Left ventricle myocardium inferior (tissue), 1 donor: ENCODE measurements around the gene PTPN18. TPM values are rescaled to one million over a fixed set of nuclear protein-coding genes. Genes with fewer than 3 reads are reported as not detected.
A peak's percentile ranks its signal among the peaks of the same experiment; 100 is the strongest.

Source experiments
- DNase-seq: peaks from one replicate; pipeline ENCODE4 v3.0.0-alpha.2; 2020
- H3K27ac ChIP-seq: fragments of 200-600 bp; replicated peaks from 2 replicates; pipeline ENCODE4 v1.8.0; 2021
- H3K27me3 ChIP-seq: fragments of 200-600 bp; 2 replicates; pipeline ENCODE4 v1.8.0; 2021; ENCODE audit warnings: low read depth
- H3K36me3 ChIP-seq: fragments of 200-600 bp; 2 replicates; pipeline ENCODE4 v1.8.0; 2021
- H3K4me1 ChIP-seq: fragments of 200-600 bp; 2 replicates; pipeline ENCODE4 v1.8.0; 2021
- H3K4me3 ChIP-seq: fragments of 200-600 bp; 2 replicates; pipeline ENCODE4 v1.8.0; 2021; ENCODE audit warnings: mild to moderate bottlenecking, moderate library complexity
- H3K9me3 ChIP-seq: fragments of 200-600 bp; replicated peaks from 2 replicates; pipeline ENCODE4 v1.8.0; 2021
- intact Hi-C: fragments of 100-400 bp; cut with micrococcal nuclease; formaldehyde crosslinking; loops from one replicate; pipeline ENCODE4 v1.11.0; 2022
- total RNA-seq: library from RNA; stranded (reverse); fragmentation: NEBNext Ultra II Directional; extraction: Animal tissue kit (Norgen Biotek cat#: 25700); gene quantifications from one replicate; pipeline ENCODE4 v1.2.1, GENCODE V29; 2021
- TF ChIP-seq, protein P1 (sequence below): fragments of 200-600 bp; IDR thresholded peaks from 2 replicates; pipeline ENCODE4 v1.8.0; 2021; ENCODE audit warnings: antibody characterized with exemption, mild to moderate bottlenecking, borderline replicate concordance
- donor health status: DM: no; HTN: yes; CAD: no; lungs with severe emphysema.

Gene PTPN18
- total RNA-seq, 1 donor from 2014 or later: 13.9 TPM

- Histone ChIP-seq H3K4me3 (peak overlapping the region; percentile 85), H3K36me3 (peaks cover 53% of the 10 kb centered on the region), H3K27me3 (no peaks in the 10 kb centered on the region), H3K9me3 (no peaks in the 10 kb centered on the region), H3K27ac (peak overlapping the region; percentile 98), H3K4me1 (peaks cover 40% of the 10 kb centered on the region)
- peak; percentile 90 for DNase-seq
- intact Hi-C loops: no loop called here
- TF ChIP-seq, protein P1, sequence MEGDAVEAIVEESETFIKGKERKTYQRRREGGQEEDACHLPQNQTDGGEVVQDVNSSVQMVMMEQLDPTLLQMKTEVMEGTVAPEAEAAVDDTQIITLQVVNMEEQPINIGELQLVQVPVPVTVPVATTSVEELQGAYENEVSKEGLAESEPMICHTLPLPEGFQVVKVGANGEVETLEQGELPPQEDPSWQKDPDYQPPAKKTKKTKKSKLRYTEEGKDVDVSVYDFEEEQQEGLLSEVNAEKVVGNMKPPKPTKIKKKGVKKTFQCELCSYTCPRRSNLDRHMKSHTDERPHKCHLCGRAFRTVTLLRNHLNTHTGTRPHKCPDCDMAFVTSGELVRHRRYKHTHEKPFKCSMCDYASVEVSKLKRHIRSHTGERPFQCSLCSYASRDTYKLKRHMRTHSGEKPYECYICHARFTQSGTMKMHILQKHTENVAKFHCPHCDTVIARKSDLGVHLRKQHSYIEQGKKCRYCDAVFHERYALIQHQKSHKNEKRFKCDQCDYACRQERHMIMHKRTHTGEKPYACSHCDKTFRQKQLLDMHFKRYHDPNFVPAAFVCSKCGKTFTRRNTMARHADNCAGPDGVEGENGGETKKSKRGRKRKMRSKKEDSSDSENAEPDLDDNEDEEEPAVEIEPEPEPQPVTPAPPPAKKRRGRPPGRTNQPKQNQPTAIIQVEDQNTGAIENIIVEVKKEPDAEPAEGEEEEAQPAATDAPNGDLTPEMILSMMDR: no peak
Measured at GRCh38 chr2:130342020-130342532, 13.8 kb upstream of the PTPN18 start.

GRCh38 chr2:130342533-130343275, 13.2 kb upstream of the PTPN18 start, which contains the start of gene IMP4:
Gene IMP4 (plus strand): TSS chr2:130342897. CDS start chr2:130342933, 36 bp downstream.
- DNase-seq: peak; percentile 95
- intact Hi-C loops: no loop called here
- no peaks in the 10 kb centered on the region for H3K27me3 ChIP-seq
- TF ChIP-seq, protein P1: peak; percentile 44
- peak within 1 kb of the TSS; percentile 98 for H3K27ac ChIP-seq
- peak within 1 kb of the TSS; percentile 85 for H3K4me3 ChIP-seq
- peaks cover 60% of the 10 kb centered on the region for H3K36me3 ChIP-seq
- peaks cover 34% of the 10 kb centered on the region for H3K4me1 ChIP-seq
- no peaks in the 10 kb centered on the region for H3K9me3 ChIP-seq

GRCh38 chr2:130344578-130344977, 11.3 kb upstream of the PTPN18 start:
- Histone ChIP-seq H3K9me3 (no peaks in the 10 kb centered on the region), H3K27me3 (no peaks in the 10 kb centered on the region), H3K4me1 (peaks cover 34% of the 10 kb centered on the region), H3K36me3 (peaks cover 59% of the 10 kb centered on the region), H3K27ac (no peak overlapping the region), H3K4me3 (no peak overlapping the region)
- no peak for DNase-seq
- TF ChIP-seq, protein P1: no peak
- intact Hi-C loops: no loop called here

DNA sequence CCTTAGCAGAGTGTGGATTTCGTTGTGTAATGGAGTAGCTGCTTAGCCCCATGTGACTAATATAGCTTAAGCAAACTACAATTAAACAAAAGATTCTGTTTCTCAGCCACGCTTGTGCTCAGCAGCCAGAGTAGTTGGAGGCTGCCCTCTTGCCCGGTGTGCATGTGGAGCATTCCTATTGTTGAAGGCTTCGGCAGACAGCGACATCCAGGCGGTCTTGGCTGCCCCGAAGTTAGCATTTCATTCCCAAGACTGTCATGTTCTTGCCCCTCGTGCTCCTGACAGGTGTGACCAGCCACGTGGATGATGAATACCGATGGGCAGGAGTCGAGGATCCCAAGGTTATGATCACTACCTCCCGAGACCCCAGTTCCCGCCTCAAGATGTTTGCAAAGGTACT, 10.8 kb upstream of the PTPN18 start:
- Histone ChIP-seq H3K4me1 (peaks cover 34% of the 10 kb centered on the region), H3K36me3 (peaks cover 54% of the 10 kb centered on the region)
- TF ChIP-seq, protein P1: no peak

DNA sequence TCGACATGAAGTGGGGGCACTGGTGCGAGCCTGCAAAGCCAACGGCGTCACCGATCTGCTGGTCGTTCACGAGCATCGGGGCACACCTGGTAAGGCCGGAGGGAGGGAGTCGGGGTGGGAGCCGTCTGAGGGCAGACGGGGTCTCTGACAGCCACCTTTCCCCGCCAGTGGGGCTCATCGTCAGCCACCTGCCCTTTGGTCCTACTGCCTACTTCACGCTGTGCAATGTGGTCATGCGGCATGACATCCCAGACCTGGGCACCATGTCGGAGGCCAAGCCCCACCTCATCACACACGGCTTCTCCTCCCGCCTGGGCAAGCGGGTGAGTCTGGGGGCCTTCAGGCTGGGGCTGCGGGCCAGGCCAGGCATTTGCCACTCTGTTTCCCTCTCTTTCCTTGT, 10.2 kb upstream of the PTPN18 start:
- no peak overlapping the region for H3K27ac ChIP-seq
- intact Hi-C loops: no loop called here
- H3K27me3 ChIP-seq: no peaks in the 10 kb centered on the region
- DNase-seq: no peak
- no peaks in the 10 kb centered on the region for H3K9me3 ChIP-seq
- no peak overlapping the region for H3K4me3 ChIP-seq
- TF ChIP-seq, protein P1: no peak
- peaks cover 50% of the 10 kb centered on the region for H3K36me3 ChIP-seq
- H3K4me1 ChIP-seq: peaks cover 33% of the 10 kb centered on the region

More for the DNA sequence above, 10.8 kb upstream of the PTPN18 start:
- no peak for DNase-seq
- Histone ChIP-seq H3K9me3 (no peaks in the 10 kb centered on the region), H3K27ac (no peak overlapping the region), H3K27me3 (no peaks in the 10 kb centered on the region), H3K4me3 (no peak overlapping the region)
- intact Hi-C loops: no loop called here
